Measurements from ENCODE around the gene ESPNL. TPM values are rescaled to one million over a fixed set of nuclear protein-coding genes. Genes with fewer than 3 reads are reported as not detected.
"Not testable (repeated sequence)": the region's sequence is repeated elsewhere in the genome, so short reads cannot be mapped to it uniquely, and the experiment has no call there.

Gene ESPNL
- polyA plus RNA-seq, 3 donors from 2014 or later, result not detected

DNA sequence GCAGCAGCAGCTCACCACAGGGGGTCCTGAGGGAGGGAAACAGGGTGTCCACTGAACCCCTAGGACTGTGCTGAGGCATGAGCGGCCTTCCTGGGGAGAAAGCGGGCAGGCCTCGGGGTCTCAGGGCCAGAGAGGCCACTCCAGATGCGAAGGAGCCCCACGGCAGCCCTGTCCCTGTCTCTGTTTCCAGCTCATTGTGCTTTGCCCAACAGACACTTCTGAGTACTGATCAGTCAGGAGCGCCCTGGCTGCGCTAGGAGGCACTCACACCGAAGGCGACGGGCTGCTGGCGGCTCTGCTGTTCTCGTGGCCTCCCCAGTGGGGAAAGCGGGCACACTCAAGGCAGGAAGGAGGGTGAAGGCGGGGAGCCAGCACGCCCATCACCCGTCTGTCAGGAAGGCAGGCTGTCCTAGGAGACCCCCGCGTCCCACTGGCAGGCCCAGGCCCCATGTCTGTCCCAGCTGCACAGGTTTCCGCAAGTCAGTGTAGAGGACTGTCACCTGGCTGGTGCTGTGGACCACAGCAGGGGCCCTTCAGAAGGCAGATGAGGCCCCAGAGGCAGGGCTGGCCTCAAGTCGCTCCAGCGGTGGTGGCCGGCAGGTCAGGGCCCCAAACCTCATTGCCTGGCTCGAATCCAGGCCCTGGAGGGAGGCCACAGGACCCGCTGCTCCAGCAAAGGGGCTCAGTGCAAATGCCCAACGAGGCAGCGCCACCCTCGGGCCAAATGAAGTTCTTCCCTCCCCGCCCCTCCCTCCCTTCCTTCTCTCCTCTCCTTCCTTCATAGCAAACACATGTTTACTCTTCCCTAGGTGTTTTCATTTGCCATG, 6.8 kb downstream of the ESPNL start:
- H3K9me3 Mint-ChIP-seq, result no peaks in the 10 kb centered on the region
- H3K36me3 Mint-ChIP-seq, result no peaks in the 10 kb centered on the region
- DNase-seq, result no peak
- peaks cover 0 to 2% of the 10 kb centered on the region in 2 donors for H3K4me1 Mint-ChIP-seq
- no peak overlapping the region for H3K4me3 Mint-ChIP-seq
- peaks cover 2 to 5% (median 2%) of the 10 kb centered on the region in 3 donors for H3K27me3 Mint-ChIP-seq (ENCODE audit: low read depth in 3 of 3)
- H3K27ac Mint-ChIP-seq, result no peak overlapping the region

DNA sequence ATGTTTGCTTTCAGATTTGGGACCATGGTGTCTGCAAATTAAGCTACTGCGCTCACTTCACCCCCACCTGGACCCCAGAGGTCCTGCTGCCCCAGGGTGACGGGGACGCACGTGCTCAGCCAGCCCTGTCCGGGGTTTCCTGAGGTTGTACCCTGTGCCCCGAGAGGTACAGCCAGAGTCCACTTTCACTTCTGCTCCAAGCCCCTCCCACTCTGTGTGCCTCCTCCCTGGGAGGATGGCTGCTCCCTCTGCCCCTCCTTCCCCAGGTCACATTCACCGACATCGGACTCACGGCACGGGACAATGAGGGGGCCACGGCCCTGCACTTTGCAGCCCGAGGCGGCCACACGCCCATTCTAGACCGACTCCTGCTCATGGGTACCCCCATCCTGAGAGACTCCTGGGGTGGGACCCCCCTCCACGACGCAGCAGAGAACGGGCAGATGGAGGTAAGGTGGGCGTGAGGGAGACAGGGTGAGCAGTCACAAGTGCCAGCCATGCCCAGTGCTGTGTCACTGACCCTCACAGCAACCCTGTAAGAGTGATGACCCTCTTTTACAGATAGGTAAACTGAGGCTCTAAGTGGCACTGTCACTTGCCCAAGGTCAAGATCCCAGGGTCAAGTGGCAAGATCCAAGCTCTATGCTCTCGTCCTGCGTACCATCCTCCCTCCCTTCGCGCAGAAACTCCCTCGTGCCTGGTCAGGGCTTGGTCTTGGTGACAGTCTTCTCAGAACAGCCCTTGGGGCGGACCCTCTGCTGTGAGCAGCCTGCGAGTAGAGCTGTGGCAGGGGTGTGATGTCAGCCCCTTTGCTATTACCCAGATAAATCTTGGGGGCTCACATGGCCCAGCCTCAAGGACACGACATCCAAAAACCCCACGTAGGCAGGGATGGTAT, 7.6 kb downstream of the ESPNL start:
- DNase-seq, result no peak
- Mint-ChIP-seq H3K27ac (no peak overlapping the region), H3K9me3 (peaks cover 0 to 3% (median 1%) of the 10 kb centered on the region in 6 donors), H3K4me1 (peaks cover 0 to 2% of the 10 kb centered on the region in 2 donors), H3K36me3 (peaks cover 0 to under 1% (median 0%) of the 10 kb centered on the region in 3 donors), H3K4me3 (no peak overlapping the region), H3K27me3 (ENCODE audit: low read depth in 3 of 3) (peaks cover 2 to 5% (median 2%) of the 10 kb centered on the region in 3 donors)

DNA sequence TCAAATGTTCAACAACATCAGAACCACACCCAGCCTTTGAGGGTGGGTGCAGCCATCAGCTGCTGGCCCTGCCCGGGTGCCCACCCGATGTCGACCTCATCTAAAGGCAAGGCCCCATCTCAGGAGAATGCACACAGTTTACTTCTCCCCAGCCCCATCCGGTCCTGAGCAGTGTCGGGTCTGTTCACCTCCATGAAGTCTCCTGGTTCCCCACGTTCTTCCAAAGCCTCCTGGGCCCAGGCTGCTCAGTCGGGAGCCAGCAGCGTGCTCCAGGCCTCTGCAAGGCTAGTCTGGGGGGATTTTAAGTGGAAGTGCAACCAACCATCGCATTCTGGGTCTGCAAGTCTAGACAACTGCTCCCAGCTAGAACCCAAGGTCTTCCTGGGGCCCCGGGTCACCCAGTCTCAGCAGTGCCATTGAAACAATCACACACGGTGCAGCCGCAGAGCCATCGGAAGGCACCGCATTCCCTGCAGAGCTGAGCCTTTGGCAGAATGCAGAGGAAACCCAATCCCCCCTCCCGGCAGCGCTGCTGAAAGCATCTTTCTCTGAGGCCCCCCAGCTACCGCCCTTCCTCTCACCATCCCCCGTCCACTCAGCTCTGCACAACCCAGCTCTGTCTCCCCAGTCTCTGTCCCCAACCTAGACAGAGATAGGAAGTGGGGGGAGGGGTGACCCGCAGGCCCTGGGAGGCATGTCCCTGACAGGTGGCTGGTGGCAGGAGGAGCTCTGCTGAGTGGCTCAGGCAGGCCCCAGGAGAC, 8.5 kb downstream of the ESPNL start:
- Mint-ChIP-seq H3K27me3 (ENCODE audit: low read depth in 3 of 3) (peaks cover 2 to 5% (median 2%) of the 10 kb centered on the region in 3 donors), H3K4me3 (no peak overlapping the region), H3K4me1 (peaks cover 0 to 2% of the 10 kb centered on the region in 2 donors), H3K9me3 (peaks cover 0 to 9% (median 4%) of the 10 kb centered on the region in 6 donors), H3K27ac (no peak overlapping the region), H3K36me3 (peaks cover 0 to 5% (median 0%) of the 10 kb centered on the region in 3 donors)
- DNase-seq, result no peak

DNA sequence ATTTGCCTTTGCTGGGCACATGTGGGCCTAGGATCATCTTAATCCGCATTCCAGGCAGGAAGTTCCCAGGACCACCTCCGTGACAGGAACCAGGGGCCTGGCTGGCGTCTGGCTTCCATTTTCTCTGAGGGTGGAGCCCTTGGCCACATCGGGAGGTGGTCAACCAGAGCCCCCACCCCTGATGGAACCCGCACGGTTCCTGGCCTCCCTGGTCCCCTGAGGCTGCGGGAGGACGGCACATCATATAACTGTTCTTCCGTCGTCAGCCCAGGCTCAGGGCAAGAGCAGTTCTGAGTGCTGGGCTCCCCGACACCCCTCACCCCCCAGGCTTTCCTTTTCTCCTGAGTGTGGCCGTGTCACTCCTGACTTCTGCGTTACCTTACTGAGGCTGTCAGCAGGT, 13.5 kb downstream of the ESPNL start:
- Mint-ChIP-seq H3K36me3 (peaks cover 0 to 5% (median 0%) of the 10 kb centered on the region in 3 donors), H3K4me1 (no peaks in the 10 kb centered on the region), H3K4me3 (no peak overlapping the region), H3K27ac (no peak overlapping the region), H3K9me3 (peaks cover 0 to 9% (median 4%) of the 10 kb centered on the region in 6 donors), H3K27me3 (ENCODE audit: low read depth in 3 of 3) (peaks cover 0 to 11% (median 8%) of the 10 kb centered on the region in 3 donors)
- no peak for DNase-seq

DNA sequence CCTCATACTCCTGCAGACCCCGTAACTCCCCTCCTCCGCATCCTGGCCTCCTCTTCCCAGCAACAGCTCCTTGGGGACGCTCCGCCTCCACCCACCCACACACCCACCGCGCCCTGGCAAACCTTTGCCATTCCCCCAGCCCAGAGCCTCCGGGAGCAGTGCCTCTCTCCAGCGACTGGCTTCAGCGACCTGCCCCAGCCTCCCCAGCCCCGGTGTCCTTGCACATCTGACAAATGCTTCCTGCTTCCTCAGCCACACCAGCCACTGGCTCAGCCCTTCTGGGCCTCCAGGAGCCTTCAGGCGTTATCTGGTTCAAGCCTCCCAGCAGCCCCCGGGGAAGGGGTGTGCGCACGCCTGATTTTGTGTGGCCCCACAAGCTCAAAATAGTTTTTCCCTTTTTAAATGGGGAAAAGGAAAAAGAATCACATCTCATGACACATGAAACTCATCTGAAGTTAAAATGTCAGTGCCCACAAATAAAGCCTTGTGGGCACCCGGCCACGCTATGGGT, 14.2 kb downstream of the ESPNL start:
- peaks cover 0 to 9% (median 4%) of the 10 kb centered on the region in 6 donors for H3K9me3 Mint-ChIP-seq
- H3K27ac Mint-ChIP-seq, result no peak overlapping the region
- peaks cover 0 to 11% (median 6%) of the 10 kb centered on the region in 3 donors for H3K27me3 Mint-ChIP-seq (ENCODE audit: low read depth in 3 of 3)
- no peak for DNase-seq
- H3K4me3 Mint-ChIP-seq, result no peak overlapping the region
- H3K4me1 Mint-ChIP-seq, result no peaks in the 10 kb centered on the region
- H3K36me3 Mint-ChIP-seq, result peaks cover 0 to 5% (median 0%) of the 10 kb centered on the region in 3 donors

DNA sequence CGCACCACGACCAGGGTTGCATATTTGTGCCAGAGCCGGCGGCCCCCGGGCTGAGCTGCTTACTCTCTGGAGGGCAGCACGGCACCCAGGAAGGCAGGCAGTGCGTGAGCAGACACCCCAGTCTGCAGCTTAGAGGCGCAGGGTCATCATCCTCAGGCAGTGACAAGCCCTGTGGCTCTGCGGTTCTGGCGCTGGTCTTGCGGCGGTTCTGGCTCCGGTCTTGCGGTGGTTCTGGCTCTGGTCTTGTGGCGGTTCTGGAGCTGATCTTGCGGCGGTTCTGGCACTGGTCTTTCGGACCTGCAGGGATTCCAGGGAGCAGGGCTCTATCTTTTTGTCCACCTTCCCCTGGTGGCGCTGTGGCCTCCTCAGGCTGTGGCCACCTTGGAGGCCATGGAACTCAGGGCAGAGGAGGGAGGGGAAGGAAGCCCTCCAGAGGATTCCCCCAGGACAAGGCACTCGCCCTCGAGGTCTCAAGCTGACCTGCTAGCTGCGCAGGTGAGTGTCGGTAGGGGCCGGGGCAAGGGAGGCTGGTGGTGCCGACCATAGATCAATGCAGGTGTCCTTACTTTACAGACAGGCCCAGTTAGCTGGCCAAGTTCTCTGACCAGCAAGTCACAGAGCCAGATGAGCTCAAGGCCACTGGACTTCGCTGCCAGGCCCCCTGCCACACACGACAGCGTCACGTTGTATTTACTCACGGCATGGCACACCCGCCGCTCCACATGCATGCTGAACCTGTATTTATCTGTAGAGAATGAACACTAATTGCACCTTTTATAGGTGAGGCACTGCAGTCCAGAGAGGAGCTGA, 14.9 kb downstream of the ESPNL start:
- no peak for DNase-seq
- H3K27ac Mint-ChIP-seq, result no peak overlapping the region
- peaks cover 0 to 5% (median 0%) of the 10 kb centered on the region in 3 donors for H3K36me3 Mint-ChIP-seq

DNA sequence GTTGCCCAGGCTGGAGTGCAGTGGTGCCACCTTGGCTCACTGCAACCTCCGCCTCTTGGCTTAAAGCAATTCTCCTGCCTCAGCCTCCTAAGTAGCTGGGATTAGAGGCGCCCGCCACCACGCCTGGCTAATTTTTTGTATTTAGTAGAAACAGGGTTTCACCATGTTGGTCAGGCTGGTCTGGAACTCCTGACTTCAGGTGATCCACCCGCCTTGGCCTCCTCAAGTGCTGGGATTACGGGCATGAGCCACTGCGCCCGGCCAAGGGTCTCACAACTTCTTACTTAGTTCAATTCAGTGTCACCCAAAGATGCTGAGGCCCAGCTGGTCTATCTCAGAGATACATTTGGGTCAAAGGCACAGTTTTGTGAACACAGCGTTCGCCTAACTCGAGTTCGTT, 15.6 kb downstream of the ESPNL start:
- H3K36me3 Mint-ChIP-seq; DNase-seq; H3K4me3 Mint-ChIP-seq; H3K27me3 Mint-ChIP-seq (ENCODE audit: low read depth in 3 of 3); H3K9me3 Mint-ChIP-seq; H3K27ac Mint-ChIP-seq; H3K4me1 Mint-ChIP-seq: not testable (repeated sequence)

More for the DNA sequence above, 14.9 kb downstream of the ESPNL start:
- Mint-ChIP-seq H3K4me3 (no peak overlapping the region), H3K4me1 (no peaks in the 10 kb centered on the region), H3K9me3 (peaks cover 0 to 9% (median 4%) of the 10 kb centered on the region in 6 donors), H3K27me3 (ENCODE audit: low read depth in 3 of 3) (peaks cover 0 to 9% (median 6%) of the 10 kb centered on the region in 3 donors)

DNA sequence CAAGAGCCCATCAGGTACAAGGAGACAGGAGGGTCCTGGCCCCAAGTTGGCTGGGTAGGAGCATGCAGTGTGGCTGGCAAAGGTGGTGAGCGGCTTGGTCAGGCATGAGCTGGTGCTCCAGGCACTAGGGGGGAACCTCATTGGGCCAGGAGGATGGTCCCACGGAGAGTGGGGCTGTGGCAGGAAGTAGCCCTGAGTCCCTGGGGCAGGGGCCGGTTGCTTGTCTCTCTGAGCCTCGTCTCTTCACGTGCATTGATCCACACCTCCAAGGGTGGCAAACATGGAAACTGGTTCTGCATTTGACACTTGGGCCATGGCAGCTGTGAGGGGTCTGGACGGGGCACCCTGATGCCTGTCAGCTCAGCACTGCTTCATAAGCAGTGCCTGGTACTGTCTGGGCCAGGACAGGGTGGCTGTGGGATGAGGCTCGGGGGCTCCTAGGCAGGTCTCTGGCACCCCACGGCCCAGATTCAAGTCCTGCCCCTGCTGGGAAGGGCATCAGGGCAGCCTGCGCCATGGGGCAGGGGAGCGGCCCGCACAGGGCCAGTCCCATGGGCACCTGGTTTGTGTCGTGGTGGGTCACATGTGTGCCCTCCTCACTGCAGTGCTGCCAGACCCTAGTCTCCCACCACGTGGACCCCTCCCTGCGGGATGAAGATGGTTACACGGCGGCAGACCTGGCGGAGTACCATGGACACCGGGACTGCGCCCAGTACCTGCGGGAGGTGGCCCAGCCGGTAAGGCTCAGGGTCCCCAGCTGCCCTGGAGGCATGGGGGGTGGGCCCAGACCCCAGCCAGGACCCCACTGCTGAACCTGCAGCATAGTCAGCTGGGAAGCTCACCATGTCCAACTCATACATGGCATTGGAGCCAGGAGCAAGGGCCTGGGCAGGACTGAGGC, 16.4 kb downstream of the ESPNL start:
- Mint-ChIP-seq H3K36me3 (peaks cover 0 to 5% (median 0%) of the 10 kb centered on the region in 3 donors), H3K4me1 (no peaks in the 10 kb centered on the region), H3K9me3 (peaks cover 0 to 9% (median 4%) of the 10 kb centered on the region in 6 donors), H3K27me3 (ENCODE audit: low read depth in 3 of 3) (peaks cover 0 to 9% (median 6%) of the 10 kb centered on the region in 3 donors), H3K4me3 (no peak overlapping the region), H3K27ac (no peak overlapping the region)
- no peak for DNase-seq

DNA sequence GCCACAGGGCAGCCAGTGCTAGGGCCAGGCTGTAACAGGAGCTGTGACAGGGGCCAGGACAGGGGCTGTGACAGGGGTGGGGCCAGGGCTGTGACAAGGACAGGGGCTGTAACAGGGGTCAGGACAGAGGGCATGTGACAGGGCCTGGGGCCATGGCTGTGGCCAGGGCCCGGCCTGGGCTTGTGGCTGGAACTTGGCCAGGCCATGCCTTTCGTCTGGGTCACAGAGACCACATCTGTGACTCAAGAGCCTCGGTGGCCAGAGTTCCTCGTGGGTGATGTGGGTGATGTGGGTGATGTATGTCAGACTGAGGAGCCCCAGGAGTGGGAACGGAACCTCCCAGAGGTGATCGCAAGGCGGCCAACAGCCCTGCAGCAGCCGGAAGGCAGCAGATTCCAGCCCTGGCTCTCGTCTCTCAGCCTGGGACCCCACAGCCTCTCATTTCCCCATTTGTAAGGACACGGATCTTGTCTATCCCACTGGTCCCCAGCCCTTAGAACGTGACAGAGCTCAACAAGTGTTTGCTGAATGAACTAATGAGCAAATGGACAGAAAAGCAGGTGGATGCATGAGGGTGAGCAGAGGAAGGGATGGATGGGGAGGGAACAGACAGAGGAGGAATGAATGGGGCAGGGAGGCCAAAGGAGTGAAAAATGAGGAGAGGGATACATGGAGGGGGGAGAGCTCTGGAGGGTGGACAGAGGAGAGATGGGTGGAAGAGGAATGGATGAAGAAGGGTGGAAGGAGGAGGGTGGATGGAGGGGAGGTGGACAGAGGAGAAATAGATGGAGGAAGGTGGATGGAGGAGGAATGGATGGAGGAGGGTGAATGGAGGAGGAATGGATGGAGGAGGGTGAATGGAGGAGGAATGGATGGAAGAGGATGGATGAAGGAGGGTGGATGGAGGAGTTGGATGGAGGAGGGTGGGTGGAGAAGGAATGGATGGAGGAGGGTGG, 17.3 kb downstream of the ESPNL start:
- Mint-ChIP-seq H3K36me3 (peaks cover 0 to 5% (median 0%) of the 10 kb centered on the region in 3 donors), H3K4me1 (no peaks in the 10 kb centered on the region), H3K27ac (peak overlapping the region in 1 of 6 donors; percentile 46), H3K4me3 (no peak overlapping the region), H3K9me3 (peaks cover 0 to 9% (median 3%) of the 10 kb centered on the region in 6 donors), H3K27me3 (ENCODE audit: low read depth in 3 of 3) (peaks cover 0 to 9% (median 6%) of the 10 kb centered on the region in 3 donors)
- no peak for DNase-seq

DNA sequence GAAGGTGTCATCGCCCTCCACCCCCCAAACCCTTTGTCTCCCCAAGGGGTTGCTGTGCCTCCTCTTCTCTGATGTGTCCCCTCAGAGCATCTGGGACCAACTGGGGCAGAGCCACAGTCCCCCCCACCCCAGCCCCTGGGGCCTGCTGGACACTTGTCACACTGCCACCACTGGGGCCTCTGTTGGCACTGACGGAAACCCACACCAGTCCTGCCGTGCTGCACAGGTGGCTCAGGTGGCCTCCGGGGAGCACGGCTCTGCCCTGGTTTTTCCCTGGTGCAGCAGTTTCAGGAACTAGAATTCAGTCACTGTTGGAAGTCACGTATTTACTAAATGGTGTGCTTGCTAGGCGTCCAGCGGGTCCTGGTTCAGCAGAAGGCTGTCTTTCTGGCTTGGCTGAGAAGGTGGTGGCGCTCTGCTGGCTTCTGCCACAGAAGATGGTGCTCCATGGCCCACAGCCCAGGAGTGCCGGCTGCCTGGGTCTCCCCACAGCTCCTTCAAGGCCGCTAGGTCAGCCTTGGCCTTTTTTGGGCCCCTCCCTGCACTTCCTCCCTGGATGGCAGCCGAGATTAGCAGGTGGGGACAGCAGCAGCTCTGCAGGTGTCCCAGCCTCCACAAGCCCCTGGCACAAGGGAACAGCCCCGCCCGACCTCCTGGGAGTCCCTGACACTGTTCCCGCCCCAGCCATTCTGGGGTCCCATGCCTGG, 19.8 kb downstream of the ESPNL start:
- Mint-ChIP-seq H3K4me1 (no peaks in the 10 kb centered on the region), H3K27me3 (ENCODE audit: low read depth in 3 of 3) (peaks cover 0 to 8% (median 8%) of the 10 kb centered on the region in 3 donors), H3K4me3 (no peak overlapping the region), H3K36me3 (no peaks in the 10 kb centered on the region), H3K9me3 (no peaks in the 10 kb centered on the region), H3K27ac (no peak overlapping the region)
- DNase-seq, result no peak
